Astrocyte (in vitro differentiated cells and primary cell): ENCODE results near the gene TAF11. TPM values are rescaled to one million over a fixed set of nuclear protein-coding genes. Genes with fewer than 3 reads are reported as not detected.

ENCODE experiments used
- DNase-seq: peaks from one replicate; pipeline ENCODE4 v3.0.0-alpha.2; 2010; ENCODE audit warnings: low read depth
- FAIRE-seq: peaks from 2 replicates; lab custom pipeline; 2011; peaks lifted over from hg19 to GRCh38; lab: Jason Lieb, UNC
- H2AFZ ChIP-seq: 2 replicates; pipeline ENCODE4 v1.6.0; 2012; ENCODE audit warnings: low read depth, low read length, inconsistent platforms
- H3K27ac ChIP-seq: 2 replicates; pipeline ENCODE4 v1.5.1; 2011; ENCODE audit warnings: low read depth, low read length, inconsistent platforms
- H3K27me3 ChIP-seq: 2 replicates; pipeline ENCODE4 v1.6.0; 2011; ENCODE audit warnings: low read length, inconsistent platforms; ENCODE audit not compliant: insufficient read depth
- H3K36me3 ChIP-seq: 2 replicates; pipeline ENCODE4 v1.5.1; 2011; ENCODE audit warnings: low read length, inconsistent platforms; ENCODE audit not compliant: insufficient read depth
- H3K4me1 ChIP-seq: 2 replicates; pipeline ENCODE4 v1.5.1; 2011; ENCODE audit warnings: low read length, inconsistent platforms; ENCODE audit not compliant: insufficient read depth
- H3K4me2 ChIP-seq: 2 replicates; pipeline ENCODE4 v1.6.0; 2012; ENCODE audit warnings: low read length, inconsistent platforms
- H3K4me3 ChIP-seq: 2 replicates; pipeline ENCODE4 v1.5.1; 2011; ENCODE audit warnings: low read depth, mild to moderate bottlenecking, low read length, inconsistent platforms; ENCODE audit not compliant: insufficient read depth
- H3K79me2 ChIP-seq: 2 replicates; pipeline ENCODE4 v1.6.0; 2012; ENCODE audit warnings: mild to moderate bottlenecking, low read length, inconsistent platforms; ENCODE audit not compliant: insufficient read depth
- H3K9ac ChIP-seq: 2 replicates; pipeline ENCODE4 v1.6.0; 2012; ENCODE audit warnings: mild to moderate bottlenecking, low read length, inconsistent platforms
- H3K9me3 ChIP-seq: 2 replicates; pipeline ENCODE4 v1.5.1; 2012; ENCODE audit warnings: low read depth, mild to moderate bottlenecking, low read length, inconsistent platforms; ENCODE audit not compliant: insufficient read depth
- H4K20me1 ChIP-seq: 2 replicates; pipeline ENCODE4 v1.6.0; 2012; ENCODE audit warnings: low read length, inconsistent platforms; ENCODE audit not compliant: insufficient read depth
- H3K27ac Mint-ChIP-seq: one replicate; pipeline ENCODE4 v1.8.0; 2021; ENCODE audit warnings: mild to moderate bottlenecking, mixed read lengths; ENCODE audit not compliant: unreplicated experiment
- H3K27me3 Mint-ChIP-seq: one replicate; pipeline ENCODE4 v1.8.0; 2021; ENCODE audit warnings: low read depth, mixed read lengths; ENCODE audit not compliant: unreplicated experiment
- H3K36me3 Mint-ChIP-seq: one replicate; pipeline ENCODE4 v1.8.0; 2021; ENCODE audit warnings: low read depth, mixed read lengths; ENCODE audit not compliant: unreplicated experiment
- H3K4me1 Mint-ChIP-seq: one replicate; pipeline ENCODE4 v1.8.0; 2021; ENCODE audit warnings: low read depth, mixed read lengths; ENCODE audit not compliant: unreplicated experiment
- H3K4me3 Mint-ChIP-seq: one replicate; pipeline ENCODE4 v1.8.0; 2021; ENCODE audit warnings: mild to moderate bottlenecking, moderate library complexity, mixed read lengths; ENCODE audit not compliant: unreplicated experiment
- H3K9me3 Mint-ChIP-seq: one replicate; pipeline ENCODE4 v1.8.0; 2021; ENCODE audit warnings: mild to moderate bottlenecking, mixed read lengths; ENCODE audit not compliant: unreplicated experiment
- CTCF ChIP-seq: IDR thresholded peaks from 2 replicates; pipeline ENCODE4 v1.5.1; 2011; ENCODE audit warnings: low read depth, mild to moderate bottlenecking, inconsistent platforms, low read length, moderate library complexity; ENCODE audit not compliant: insufficient read depth
- EZH2 ChIP-seq: IDR thresholded peaks from 2 replicates; pipeline ENCODE4 v1.6.1; 2012; ENCODE audit warnings: mild to moderate bottlenecking, low read length, inconsistent platforms; ENCODE audit not compliant: insufficient read depth
- total RNA-seq: library from RNA; stranded (reverse); gene quantifications from 2 replicates; pipeline ENCODE4 v1.2.1, GENCODE V29; 2021

The TAF11 gene
- total RNA-seq, 1 donor from 2014 or later = 32.6 TPM

DNA sequence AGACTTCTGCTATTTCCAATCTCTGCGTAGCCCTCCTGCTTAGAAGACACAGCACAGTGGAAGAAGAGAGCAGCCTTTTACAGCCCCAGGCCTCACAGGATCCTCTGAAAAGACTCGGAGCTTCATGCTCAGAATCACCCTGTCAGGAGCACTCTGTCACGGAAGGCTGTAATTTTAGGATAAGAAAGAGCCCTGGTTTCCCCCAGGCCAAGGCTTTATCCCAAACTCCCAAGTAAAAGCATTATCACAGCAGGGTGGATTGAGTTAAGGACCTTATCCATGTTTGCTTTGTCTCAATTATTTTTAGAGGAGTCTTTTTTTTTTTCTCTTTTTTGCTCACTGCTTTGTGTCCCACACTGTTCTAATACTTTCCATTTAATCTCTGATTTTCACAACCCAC is 40.4 kb upstream of the TAF11 start:
- no peak overlapping the region for H3K27ac Mint-ChIP-seq
- peaks cover 10% of the 10 kb centered on the region for H3K4me1 ChIP-seq
- H3K4me3 ChIP-seq = no peak overlapping the region
- no peaks in the 10 kb centered on the region for H3K36me3 ChIP-seq
- H3K4me2 ChIP-seq = no peak overlapping the region
- no peak overlapping the region for H3K9ac ChIP-seq
- no peak for TF ChIP-seq EZH2
- no peak for TF ChIP-seq CTCF
- H3K9me3 ChIP-seq = no peaks in the 10 kb centered on the region
- H3K27ac ChIP-seq = no peak overlapping the region
- H3K79me2 ChIP-seq = no peaks in the 10 kb centered on the region
- peaks cover 7% of the 10 kb centered on the region for H3K4me1 Mint-ChIP-seq
- no peaks in the 10 kb centered on the region for H3K27me3 Mint-ChIP-seq
- H3K4me3 Mint-ChIP-seq = no peak overlapping the region
- H3K36me3 Mint-ChIP-seq = no peaks in the 10 kb centered on the region
- no peaks in the 10 kb centered on the region for H3K27me3 ChIP-seq
- no peak for DNase-seq
- peaks cover 66% of the 10 kb centered on the region for H4K20me1 ChIP-seq
- no peaks in the 10 kb centered on the region for H3K9me3 Mint-ChIP-seq
- H2AFZ ChIP-seq = no peak overlapping the region
- FAIRE-seq = no peak

DNA sequence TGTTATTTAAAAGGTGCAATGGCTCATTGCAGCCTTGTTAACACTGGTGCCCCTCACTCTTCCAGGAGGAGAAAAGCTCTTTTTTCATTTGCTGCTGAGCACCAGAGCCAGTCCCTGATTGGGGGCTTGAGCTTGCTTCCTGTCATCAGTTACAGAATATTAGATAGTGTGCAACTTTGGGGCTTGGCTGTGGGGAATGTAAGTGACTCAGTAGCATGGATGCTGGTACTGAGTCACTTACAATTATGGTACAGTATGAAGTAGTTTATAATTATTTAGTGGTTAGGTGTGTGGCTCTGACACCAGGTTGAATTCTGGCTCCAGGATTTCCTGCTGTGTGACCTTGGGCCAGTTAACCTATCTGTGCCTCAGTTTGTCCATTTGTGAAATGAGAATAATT is 38.8 kb upstream of the TAF11 start:
- Histone ChIP-seq H3K4me3 (no peak overlapping the region), H3K27ac (no peak overlapping the region), H3K36me3 (no peaks in the 10 kb centered on the region), H3K9me3 (no peaks in the 10 kb centered on the region), H3K4me2 (no peak overlapping the region), H3K4me1 (peaks cover 16% of the 10 kb centered on the region), H3K27me3 (no peaks in the 10 kb centered on the region), H3K79me2 (no peaks in the 10 kb centered on the region), H4K20me1 (peaks cover 74% of the 10 kb centered on the region), H3K9ac (no peak overlapping the region), H2AFZ (no peak overlapping the region)
- H3K27me3 Mint-ChIP-seq = no peaks in the 10 kb centered on the region
- TF ChIP-seq CTCF (no peak), EZH2 (no peak)
- no peak overlapping the region for H3K27ac Mint-ChIP-seq
- no peak overlapping the region for H3K4me3 Mint-ChIP-seq
- H3K36me3 Mint-ChIP-seq = no peaks in the 10 kb centered on the region
- FAIRE-seq = no peak
- no peaks in the 10 kb centered on the region for H3K9me3 Mint-ChIP-seq
- peak; percentile 69 for DNase-seq
- H3K4me1 Mint-ChIP-seq = peaks cover 11% of the 10 kb centered on the region

- Histone ChIP-seq H3K4me1 (peaks cover 16% of the 10 kb centered on the region), H4K20me1 (peaks cover 82% of the 10 kb centered on the region), H3K4me2 (no peak overlapping the region), H3K4me3 (no peak overlapping the region), H3K27ac (no peak overlapping the region), H3K36me3 (no peaks in the 10 kb centered on the region), H2AFZ (no peak overlapping the region), H3K9me3 (no peaks in the 10 kb centered on the region), H3K9ac (no peak overlapping the region), H3K27me3 (no peaks in the 10 kb centered on the region), H3K79me2 (no peaks in the 10 kb centered on the region)
- H3K36me3 Mint-ChIP-seq = no peaks in the 10 kb centered on the region
- DNase-seq (no peak), FAIRE-seq (no peak)
- H3K9me3 Mint-ChIP-seq = no peaks in the 10 kb centered on the region
- no peak overlapping the region for H3K27ac Mint-ChIP-seq
- H3K27me3 Mint-ChIP-seq = no peaks in the 10 kb centered on the region
- TF ChIP-seq EZH2 (no peak), CTCF (no peak)
- no peak overlapping the region for H3K4me3 Mint-ChIP-seq
- H3K4me1 Mint-ChIP-seq = peaks cover 11% of the 10 kb centered on the region
Observed at GRCh38 chr6:34924831-34925625, 37.2 kb upstream of the TAF11 start.
